COLO829 (cell line): Measurements from ENCODE around the gene RETN.

Source experiments
- DNase-seq: peaks from one replicate; pipeline ENCODE4 v3.0.0; 2012; ENCODE audit warnings: low spot score

RETN gene

DNA sequence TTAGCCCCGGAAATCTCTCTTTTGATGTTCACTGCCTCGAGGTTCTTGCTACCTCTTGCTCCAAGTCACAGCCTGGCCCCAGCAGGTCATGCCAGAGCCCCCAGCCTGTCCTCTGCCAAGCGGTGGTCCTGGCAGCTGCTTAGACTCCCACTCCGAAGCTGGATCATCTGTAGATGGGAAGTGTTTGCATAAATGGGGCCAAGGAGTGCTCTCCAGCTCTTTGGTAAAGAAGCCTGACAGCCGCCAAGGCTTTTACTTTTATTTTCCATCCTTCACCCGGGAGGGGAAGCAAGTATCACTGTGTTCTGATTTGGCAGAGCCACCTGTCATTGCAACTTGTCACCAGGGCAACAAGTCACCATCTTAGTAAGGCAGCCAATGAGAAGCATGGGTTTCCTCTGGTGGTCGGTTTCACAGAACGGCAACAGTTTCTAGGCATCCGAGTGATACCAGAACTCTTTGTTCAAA, 10.6 kb upstream of the RETN start:
- no peak for DNase-seq

GRCh38 chr19:7661744-7662538, 6.9 kb upstream of the RETN start:
- DNase-seq = no peak

DNA sequence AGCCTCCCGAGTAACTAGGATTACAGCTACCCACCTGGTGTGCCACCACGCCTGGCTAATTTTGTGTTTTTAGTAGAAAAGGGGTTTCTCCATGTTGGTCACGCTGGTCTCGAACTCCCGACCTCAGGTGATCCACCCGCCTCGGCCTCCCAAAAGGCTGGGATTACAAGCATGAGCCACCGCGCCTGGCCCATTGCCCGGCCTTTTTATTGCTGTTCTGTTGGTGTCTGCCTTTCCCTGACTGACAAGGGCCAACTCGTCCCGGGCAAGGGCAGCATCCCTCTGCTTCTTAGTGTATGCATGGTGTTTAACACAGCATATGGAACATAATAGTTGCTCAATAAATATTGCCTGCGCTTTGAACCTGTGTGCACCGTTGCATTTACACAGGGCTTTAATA, 6.2 kb upstream of the RETN start:
- DNase-seq = no peak

- DNase-seq = no peak
These were observed 5.1 kb upstream of the RETN start for GRCh38 chr19:7663706-7664105.

GRCh38 chr19:7665076-7665475, 3.8 kb upstream of the RETN start:
- no peak for DNase-seq

DNA sequence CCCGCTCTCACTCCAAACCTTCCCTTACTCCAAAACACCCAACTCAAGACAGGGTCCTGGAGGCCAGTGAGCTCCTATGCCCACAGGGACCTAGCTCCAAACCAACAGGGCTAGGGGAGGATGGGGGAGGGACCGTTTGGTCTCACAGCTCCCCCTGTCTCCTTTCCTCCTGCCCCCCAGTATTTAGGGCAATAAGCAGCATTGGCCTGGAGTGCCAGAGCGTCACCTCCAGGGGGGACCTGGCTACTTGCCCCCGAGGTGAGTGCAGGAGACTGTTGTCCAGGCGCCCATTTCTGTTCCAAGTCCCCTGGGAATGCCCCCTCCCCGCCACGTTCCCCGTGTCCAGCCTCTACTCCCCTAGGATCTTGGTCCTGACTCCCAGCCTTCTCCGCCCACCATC, 792 bp downstream of the RETN start:
- no peak for DNase-seq

DNA sequence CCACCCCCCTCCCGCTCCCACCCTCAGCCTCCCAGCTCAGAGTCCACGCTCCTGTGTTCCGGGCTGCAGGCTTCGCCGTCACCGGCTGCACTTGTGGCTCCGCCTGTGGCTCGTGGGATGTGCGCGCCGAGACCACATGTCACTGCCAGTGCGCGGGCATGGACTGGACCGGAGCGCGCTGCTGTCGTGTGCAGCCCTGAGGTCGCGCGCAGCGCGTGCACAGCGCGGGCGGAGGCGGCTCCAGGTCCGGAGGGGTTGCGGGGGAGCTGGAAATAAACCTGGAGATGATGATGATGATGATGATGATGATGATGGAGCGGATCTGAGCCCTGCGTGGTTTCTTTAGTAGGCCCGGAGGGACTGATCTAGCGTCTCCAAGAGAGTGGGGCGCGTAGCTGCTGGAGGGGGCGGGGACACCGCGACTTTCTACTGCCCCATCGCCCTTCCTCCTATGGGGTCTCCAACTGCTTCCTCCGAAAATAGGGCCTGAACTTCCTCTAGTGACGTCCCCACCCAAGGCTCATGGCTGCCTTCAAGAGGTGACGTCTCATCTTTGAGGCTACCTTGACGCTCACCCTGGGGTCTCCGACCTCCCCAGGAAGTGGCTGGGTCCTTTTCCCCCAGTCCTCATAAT, 1.4 kb downstream of the RETN start:
- DNase-seq = no peak

DNA sequence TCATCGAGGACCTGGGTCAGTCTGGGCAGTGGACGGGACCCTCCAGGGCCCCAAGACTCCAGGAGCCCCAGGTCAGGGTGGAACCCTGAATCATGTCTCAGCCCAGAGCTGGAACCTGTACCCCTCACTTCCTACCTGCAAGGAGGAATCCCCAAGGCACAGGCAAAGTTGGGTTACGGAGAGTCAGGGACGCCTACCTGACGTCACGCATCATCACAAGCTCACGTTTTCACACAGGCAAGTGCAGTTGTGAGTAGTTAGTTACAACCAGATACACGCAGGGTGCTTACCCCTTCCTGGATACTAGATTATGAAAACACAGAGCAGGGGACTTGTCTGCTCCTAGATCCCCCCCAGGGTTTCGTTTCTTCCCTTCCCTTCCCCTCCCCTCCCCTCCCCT, 1.9 kb downstream of the RETN start:
- DNase-seq = no peak

GRCh38 chr19:7672522-7672921, 3.7 kb downstream of the RETN start:
- DNase-seq = no peak

DNA sequence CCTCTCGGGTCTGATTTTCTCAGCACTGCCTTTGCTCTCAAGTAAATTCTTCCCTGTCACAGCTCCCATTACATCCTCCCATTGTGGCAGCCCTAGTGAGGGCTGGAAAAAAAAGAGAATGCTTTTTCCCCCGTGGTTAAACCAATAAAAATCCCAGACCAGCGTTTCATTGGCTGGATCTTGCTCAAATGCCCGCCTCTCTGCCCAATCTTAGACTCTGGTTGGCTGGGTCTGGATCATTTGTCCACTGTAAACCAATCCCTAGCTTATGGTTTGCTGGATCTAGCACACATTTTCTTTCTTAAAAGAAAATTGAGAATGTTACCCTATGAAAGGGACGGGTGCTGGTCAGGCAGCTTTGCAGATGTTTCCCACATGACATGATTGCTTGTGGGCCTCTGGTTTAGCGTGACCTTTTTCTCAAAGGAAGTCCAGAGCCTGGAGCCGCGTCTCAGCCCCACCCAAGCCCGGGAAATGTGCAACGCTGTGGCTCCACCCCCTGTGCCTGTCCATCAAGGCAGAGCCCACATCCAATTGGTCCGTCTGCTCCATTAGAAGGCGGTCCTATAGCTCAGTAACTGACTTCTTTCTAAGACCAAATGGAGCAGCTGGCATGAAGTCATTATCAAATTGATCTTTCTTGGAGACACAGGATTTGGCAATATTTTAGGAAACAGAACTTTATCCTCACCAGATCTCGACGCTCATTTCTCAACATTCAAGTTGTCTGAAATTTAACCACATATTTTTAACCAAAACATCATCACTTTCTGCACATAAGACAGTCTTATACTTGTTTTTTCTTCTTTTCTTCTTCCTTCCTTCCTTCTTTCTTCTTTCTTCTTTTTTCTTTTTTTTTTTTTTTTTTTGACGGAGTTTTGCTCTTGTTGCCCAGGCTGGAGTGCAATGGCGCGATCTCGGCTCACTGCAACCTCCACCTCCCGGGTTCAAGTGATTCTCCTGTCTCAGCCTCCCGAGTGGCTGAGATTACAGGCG, 5.5 kb downstream of the RETN start:
- peak; percentile 58 for DNase-seq

DNA sequence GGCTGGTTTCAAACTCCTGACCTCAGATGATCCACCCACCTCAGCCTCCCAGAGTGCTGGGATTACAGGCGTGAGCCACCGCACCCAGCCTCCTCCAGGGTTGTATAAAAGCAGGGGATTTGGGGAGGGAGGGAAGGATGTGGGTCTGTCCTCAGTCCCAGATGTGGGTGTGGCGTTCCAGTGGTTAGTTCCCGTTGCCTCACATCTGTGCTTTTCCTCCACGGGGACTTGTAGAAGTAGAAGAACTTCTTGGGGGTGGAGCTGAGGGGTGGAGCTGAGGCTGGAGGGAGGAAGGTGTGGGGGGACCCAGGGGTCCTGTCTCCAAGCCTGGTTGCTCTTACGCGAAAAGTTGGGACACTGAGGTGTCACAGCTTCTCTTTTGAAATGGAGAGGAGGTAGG, 7.5 kb downstream of the RETN start:
- no peak for DNase-seq

GRCh38 chr19:7676854-7677253, 8.0 kb downstream of the RETN start, which contains the start of gene MCEMP1:
Gene MCEMP1 (plus strand): TSS chr19:7677090. CDS start chr19:7677121, 31 bp downstream.
- no peak for DNase-seq

GRCh38 chr19:7677669-7678311, 8.9 kb downstream of the RETN start:
- no peak for DNase-seq

GRCh38 chr19:7678971-7679751, 10.3 kb downstream of the RETN start:
- DNase-seq = no peak

DNA sequence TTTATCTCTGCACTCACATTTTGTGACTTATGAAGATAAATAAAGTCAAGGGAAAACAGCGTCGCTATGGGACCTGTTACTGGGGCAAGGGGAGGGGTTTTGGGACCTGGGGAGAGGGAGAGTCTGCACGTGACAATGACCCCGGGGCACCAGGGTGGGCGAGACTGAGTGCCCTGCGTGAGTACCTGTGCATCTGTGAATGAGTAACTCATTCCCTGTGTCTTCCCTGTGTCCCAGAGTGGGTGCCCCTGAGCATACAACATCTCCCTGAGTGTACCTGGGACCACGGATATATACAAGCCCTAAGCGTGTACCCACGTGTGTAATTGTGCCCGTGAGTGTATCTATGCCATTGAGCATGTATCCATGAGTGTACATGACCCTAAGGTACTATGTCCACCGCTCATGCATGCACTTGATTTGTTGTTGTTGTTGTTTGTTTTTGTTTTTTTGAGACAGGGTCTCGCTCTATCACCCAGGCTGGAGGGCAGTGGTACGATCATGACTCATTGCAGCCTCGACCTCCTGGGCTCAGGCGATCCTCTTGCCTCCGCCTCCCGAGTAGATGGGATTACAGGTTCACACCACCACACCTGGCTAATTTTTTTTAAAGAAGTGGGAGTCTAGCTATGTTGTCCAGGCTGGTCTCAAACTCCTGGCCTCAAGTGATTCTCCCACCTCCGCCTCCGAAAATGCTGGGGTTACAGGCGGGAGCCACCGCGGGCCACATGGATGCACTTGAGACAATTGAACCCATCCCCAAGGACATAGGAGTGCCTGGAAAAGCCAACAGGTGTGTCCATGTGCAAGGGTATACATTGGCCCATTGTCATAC, 11.1 kb downstream of the RETN start:
- no peak for DNase-seq

- peak; percentile 66 for DNase-seq
These were observed 11.9 kb downstream of the RETN start, which contains the start of gene TRAPPC5 for GRCh38 chr19:7680606-7681339. Gene TRAPPC5 (plus strand): TSS chr19:7680833. CDS start chr19:7682254, 1,421 bp downstream.

DNA sequence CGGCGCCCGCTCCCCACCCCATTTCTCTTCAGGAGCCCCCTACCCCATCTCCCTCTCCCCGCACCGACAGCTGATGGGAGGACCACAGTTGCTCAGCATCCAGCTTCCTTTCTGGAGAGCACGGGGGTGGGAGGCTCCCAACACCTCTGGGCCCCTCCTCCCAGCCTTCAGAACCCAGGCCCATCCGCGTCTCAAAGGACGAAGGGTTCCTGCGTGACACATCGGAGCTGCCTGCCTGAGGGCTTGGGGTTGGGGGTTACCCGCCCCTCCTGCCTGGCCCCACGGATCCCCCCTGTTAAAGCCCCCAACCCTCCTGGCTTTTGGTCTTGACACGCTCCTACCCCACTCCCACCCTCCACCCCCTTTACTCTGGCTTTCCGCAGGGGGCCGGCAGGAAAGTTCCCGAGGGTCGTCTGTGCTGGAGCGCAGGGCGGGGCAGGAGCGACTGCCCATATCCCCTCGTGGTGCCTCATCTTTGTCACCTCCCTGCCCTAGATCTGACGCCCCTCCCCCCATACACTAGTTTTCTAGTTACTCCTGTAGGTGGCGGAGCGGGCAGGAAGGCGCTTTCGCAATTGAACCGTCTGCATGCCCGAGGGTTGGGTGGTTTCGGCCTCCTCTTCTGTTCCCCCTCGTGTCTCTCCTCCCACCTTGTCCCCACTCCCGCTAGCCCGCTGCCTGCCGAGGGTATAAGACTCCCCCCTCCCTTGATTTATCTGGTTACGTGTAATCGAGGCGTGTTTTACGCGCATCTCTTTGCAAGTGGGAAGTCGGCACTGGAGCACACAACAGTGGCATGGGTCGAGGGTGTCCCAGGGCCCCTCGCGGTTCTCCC, 12.7 kb downstream of the RETN start:
- peak; percentile 62 for DNase-seq

DNA sequence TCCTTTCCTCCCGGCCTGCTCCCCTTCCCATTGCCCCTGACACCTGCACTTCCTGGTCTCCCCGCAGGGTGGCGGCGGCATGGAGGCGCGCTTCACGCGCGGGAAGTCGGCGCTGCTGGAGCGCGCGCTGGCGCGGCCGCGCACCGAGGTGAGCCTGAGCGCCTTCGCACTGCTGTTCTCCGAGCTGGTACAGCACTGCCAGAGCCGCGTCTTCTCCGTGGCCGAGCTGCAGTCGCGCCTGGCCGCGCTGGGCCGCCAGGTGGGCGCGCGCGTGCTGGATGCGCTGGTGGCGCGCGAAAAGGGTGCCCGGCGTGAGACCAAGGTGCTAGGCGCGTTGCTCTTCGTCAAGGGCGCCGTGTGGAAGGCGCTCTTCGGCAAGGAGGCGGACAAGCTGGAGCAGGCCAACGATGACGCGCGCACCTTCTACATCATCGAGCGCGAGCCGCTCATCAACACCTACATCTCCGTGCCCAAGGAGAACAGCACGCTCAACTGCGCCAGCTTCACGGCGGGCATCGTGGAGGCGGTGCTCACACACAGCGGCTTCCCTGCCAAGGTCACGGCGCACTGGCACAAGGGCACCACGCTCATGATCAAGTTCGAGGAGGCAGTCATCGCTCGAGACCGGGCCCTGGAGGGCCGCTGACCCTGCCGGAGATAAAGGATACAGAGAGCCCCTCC, 13.5 kb downstream of the RETN start:
- no peak for DNase-seq
